Adrenal gland (tissue), 5 donors: ENCODE data around the gene IGFL4.

Experiments
- POLR2A ChIP-seq, 2 donors: fragments of 450-650 bp; IDR thresholded peaks; one replicate each; pipeline ENCODE4 v1.6.1; 2017; ENCODE audit warnings: antibody characterized with exemption in 2 of 2, mild to moderate bottlenecking in 2 of 2, moderate library complexity in 1 of 2
- TF ChIP-seq, protein P1 (sequence below), 6 experiments: fragments of 450-650 bp in 4 of 6; fragments of 200-600 bp in 2 of 6; sonication (generic) in 1 of 6; IDR thresholded peaks; 1 replicate in 5 of 6; 2 replicates in 1 of 6; pipeline versions ENCODE4 v1.5.1 to v1.8.0; 2016 to 2021; ENCODE audit warnings: antibody characterized with exemption in 6 of 6, mild to moderate bottlenecking in 2 of 6, moderate library complexity in 1 of 6
- donor health status: DM: no; HTN: no; CAD: no.

DNA sequence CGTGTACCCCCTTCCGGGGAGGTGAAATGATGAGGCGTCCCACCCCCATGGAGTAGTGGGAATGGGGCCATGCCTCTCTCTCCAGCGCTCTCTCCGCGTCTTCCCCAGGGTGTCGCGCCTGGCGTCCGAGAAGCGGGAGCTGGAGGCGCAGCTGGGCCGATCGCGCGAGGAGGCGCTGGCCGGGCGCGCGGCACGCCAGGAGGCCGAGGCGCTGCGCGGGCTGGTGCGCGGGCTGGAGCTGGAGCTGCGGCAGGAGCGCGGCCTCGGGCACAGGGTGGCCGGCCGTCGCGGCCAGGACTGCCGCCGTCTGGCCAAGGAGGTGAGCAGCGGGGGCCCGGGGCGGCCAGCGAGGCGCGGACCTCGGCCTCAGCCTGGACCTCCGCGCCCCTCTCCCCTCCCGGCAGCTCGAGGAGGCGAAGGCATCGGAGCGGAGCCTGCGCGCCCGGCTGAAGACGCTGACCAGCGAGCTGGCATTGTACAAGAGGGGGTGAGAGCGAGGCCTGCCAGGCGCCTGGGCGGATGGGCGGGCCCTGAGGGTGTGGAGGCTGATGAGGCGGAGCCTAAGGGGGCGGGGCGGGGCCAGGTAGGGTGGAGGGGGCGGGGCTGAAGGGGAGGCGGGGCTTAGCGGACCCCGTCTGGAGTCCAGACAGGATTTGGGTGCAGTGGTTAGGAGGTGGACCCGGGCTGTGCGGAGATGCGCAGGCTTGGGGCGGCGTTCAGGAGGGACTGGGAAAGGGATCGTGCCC, 25.7 kb downstream of the IGFL4 start:
- TF ChIP-seq, protein P1, sequence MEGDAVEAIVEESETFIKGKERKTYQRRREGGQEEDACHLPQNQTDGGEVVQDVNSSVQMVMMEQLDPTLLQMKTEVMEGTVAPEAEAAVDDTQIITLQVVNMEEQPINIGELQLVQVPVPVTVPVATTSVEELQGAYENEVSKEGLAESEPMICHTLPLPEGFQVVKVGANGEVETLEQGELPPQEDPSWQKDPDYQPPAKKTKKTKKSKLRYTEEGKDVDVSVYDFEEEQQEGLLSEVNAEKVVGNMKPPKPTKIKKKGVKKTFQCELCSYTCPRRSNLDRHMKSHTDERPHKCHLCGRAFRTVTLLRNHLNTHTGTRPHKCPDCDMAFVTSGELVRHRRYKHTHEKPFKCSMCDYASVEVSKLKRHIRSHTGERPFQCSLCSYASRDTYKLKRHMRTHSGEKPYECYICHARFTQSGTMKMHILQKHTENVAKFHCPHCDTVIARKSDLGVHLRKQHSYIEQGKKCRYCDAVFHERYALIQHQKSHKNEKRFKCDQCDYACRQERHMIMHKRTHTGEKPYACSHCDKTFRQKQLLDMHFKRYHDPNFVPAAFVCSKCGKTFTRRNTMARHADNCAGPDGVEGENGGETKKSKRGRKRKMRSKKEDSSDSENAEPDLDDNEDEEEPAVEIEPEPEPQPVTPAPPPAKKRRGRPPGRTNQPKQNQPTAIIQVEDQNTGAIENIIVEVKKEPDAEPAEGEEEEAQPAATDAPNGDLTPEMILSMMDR (IDR thresholded peaks at IDR 0.05), result no peak
- peak in 1 of 2 donors; percentile 26 for TF ChIP-seq POLR2A (IDR thresholded peaks at IDR 0.05)
